Astrocyte of the cerebellum (primary cell): ENCODE data around the gene ASB16.
A peak's percentile ranks its signal among the peaks of the same experiment; 100 is the strongest.

ENCODE experiments used
- DNase-seq: peaks from one replicate; pipeline ENCODE4 v3.0.0-alpha.2; 2011; ENCODE audit warnings: low read depth
- H3K4me3 ChIP-seq: 2 replicates; pipeline ENCODE4 v1.5.1; 2011; ENCODE audit warnings: mild to moderate bottlenecking, low read depth, low read length, moderate library complexity
- in situ Hi-C: cut with HindIII; loops from 2 replicates; pipeline ENCODE4 v1.10.0; 2017; ENCODE audit warnings: low sequenced_read_pairs
- TF ChIP-seq, protein P1 (sequence below): IDR thresholded peaks from 2 replicates; pipeline ENCODE4 v1.5.1; 2012; ENCODE audit warnings: low read length, low read depth, moderate library complexity, mild to moderate bottlenecking; ENCODE audit errors: missing control alignments

ASB16 gene

GRCh38 chr17:44183024-44183423 is 12.5 kb downstream of the ASB16 start:
- in situ Hi-C loops: no loop called here
- no peak for DNase-seq
- TF ChIP-seq, protein P1, sequence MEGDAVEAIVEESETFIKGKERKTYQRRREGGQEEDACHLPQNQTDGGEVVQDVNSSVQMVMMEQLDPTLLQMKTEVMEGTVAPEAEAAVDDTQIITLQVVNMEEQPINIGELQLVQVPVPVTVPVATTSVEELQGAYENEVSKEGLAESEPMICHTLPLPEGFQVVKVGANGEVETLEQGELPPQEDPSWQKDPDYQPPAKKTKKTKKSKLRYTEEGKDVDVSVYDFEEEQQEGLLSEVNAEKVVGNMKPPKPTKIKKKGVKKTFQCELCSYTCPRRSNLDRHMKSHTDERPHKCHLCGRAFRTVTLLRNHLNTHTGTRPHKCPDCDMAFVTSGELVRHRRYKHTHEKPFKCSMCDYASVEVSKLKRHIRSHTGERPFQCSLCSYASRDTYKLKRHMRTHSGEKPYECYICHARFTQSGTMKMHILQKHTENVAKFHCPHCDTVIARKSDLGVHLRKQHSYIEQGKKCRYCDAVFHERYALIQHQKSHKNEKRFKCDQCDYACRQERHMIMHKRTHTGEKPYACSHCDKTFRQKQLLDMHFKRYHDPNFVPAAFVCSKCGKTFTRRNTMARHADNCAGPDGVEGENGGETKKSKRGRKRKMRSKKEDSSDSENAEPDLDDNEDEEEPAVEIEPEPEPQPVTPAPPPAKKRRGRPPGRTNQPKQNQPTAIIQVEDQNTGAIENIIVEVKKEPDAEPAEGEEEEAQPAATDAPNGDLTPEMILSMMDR: no peak
- no peak overlapping the region for H3K4me3 ChIP-seq

GRCh38 chr17:44184212-44184810 is 13.8 kb downstream of the ASB16 start:
- in situ Hi-C loops: no loop called here
- TF ChIP-seq, protein P1: no peak
- no peak overlapping the region for H3K4me3 ChIP-seq
- no peak for DNase-seq

GRCh38 chr17:44186307-44187130 is 16.0 kb downstream of the ASB16 start, which contains the start of gene TMUB2:
Gene TMUB2 (plus strand): TSS chr17:44186972. CDS start chr17:44187709, 737 bp downstream.
- TF ChIP-seq, protein P1: no peak
- peak within 1 kb of the TSS; percentile 99 for H3K4me3 ChIP-seq
- in situ Hi-C loops: no loop called here
- peak; percentile 98 for DNase-seq

GRCh38 chr17:44187131-44187899 is 16.8 kb downstream of the ASB16 start:
- peak; percentile 32 for DNase-seq
- TF ChIP-seq, protein P1: no peak
- in situ Hi-C loops: no loop called here
- peak overlapping the region; percentile 99 for H3K4me3 ChIP-seq

DNA sequence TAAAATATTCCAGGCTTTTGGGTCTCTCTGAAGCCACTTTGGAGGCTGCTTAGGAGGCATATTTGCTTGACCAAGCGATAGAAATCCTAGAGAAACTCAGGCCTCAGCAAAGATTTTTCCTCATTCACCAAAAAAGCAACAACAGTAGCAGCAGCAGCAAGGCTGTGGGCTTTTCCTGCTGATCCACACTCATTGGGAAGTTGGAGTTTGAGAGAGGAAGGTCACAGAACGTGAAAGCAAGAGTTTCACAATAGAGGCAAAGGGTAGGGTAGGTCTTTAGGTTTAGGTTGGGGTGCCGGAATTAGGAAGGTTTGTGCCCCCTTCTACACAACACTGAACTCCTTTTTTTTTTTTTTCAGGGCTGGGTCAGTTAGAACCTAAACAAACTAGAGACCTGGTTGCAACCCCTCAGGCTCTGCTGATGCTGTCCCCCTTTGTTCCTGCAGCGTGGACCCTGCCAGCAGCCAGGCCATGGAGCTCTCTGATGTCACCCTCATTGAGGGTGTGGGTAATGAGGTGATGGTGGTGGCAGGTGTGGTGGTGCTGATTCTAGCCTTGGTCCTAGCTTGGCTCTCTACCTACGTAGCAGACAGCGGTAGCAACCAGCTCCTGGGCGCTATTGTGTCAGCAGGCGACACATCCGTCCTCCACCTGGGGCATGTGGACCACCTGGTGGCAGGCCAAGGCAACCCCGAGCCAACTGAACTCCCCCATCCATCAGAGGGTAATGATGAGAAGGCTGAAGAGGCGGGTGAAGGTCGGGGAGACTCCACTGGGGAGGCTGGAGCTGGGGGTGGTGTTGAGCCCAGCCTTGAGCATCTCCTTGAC is 18.3 kb downstream of the ASB16 start:
- no peak for DNase-seq
- TF ChIP-seq, protein P1: no peak
- in situ Hi-C loops: no loop called here
- no peak overlapping the region for H3K4me3 ChIP-seq
